NB4 (cell line): Measurements from ENCODE around the gene SLC66A2.
A peak's percentile ranks its signal among the peaks of the same experiment; 100 is the strongest.

Experiments used
- DNase-seq: peaks from one replicate; pipeline ENCODE4 v3.0.0; 2010; ENCODE audit warnings: low read depth
- H3K4me3 ChIP-seq: one replicate; pipeline ENCODE4 v1.5.1; 2011; ENCODE audit warnings: mild to moderate bottlenecking, low read depth, low read length, moderate library complexity
- MYC ChIP-seq: IDR thresholded peaks from 2 replicates; pipeline ENCODE4 v1.6.1; 2011; ENCODE audit warnings: low read depth, low read length
- POLR2A ChIP-seq: IDR thresholded peaks from 2 replicates; pipeline ENCODE4 v1.6.1; 2011; ENCODE audit warnings: mild to moderate bottlenecking; ENCODE audit not compliant: insufficient read length; ENCODE audit errors: extremely low read depth
- TF ChIP-seq, protein P1 (sequence below): IDR thresholded peaks from one replicate; pipeline ENCODE4 v1.5.1; 2012; ENCODE audit warnings: low read depth, low read length
- TF ChIP-seq, protein P2 (sequence below): IDR thresholded peaks from 2 replicates; pipeline ENCODE4 v1.6.1; 2011; ENCODE audit warnings: low read depth, low read length

SLC66A2 gene

DNA sequence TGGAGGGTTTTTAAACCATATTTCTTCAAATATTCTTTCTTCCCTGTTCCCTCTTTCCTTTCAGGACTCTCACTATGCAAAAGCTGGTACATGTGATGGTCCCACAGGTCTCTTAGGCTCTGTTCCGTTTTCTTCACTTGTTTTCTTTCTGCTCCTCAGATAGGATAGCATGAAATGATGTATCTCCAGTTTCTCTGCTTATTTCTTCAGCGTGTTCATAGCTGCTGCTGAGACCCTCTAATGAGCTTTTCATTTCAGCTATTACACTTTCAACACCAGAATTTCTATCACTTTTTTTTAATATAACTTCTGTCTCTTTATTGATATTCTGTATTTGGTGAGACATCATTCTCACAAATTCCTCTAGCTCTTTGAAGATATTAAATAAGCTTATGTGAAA, 89.8 kb downstream of the SLC66A2 start:
- no peak overlapping the region for H3K4me3 ChIP-seq
- no peak for DNase-seq
- TF ChIP-seq MYC (no peak), POLR2A (no peak)
- TF ChIP-seq, protein P1, sequence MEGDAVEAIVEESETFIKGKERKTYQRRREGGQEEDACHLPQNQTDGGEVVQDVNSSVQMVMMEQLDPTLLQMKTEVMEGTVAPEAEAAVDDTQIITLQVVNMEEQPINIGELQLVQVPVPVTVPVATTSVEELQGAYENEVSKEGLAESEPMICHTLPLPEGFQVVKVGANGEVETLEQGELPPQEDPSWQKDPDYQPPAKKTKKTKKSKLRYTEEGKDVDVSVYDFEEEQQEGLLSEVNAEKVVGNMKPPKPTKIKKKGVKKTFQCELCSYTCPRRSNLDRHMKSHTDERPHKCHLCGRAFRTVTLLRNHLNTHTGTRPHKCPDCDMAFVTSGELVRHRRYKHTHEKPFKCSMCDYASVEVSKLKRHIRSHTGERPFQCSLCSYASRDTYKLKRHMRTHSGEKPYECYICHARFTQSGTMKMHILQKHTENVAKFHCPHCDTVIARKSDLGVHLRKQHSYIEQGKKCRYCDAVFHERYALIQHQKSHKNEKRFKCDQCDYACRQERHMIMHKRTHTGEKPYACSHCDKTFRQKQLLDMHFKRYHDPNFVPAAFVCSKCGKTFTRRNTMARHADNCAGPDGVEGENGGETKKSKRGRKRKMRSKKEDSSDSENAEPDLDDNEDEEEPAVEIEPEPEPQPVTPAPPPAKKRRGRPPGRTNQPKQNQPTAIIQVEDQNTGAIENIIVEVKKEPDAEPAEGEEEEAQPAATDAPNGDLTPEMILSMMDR, result no peak
- TF ChIP-seq, protein P2, sequence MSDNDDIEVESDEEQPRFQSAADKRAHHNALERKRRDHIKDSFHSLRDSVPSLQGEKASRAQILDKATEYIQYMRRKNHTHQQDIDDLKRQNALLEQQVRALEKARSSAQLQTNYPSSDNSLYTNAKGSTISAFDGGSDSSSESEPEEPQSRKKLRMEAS, result no peak

DNA sequence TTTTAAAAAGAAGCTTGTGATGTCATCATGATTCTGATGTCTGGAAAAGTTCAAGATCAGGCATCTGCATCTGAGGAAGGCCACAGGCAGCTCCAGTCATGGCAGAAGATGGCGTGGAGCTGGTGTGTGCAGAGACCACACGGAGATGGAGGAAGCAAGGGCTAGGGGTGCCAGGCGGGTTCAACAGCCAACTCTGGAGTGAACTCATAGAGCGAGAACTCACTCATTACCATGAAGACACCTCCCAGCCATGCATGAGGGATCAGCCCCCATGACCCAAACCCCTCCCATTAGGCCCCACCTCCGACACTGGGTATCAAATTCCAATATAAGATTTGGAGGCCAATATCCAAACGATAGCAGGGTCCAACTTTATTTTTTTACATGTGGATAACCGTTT, 92.1 kb downstream of the SLC66A2 start:
- no peak for TF ChIP-seq MYC
- TF ChIP-seq POLR2A, result no peak
- TF ChIP-seq, protein P1, result no peak
- TF ChIP-seq, protein P2, result no peak
- DNase-seq, result no peak
- H3K4me3 ChIP-seq, result no peak overlapping the region

DNA sequence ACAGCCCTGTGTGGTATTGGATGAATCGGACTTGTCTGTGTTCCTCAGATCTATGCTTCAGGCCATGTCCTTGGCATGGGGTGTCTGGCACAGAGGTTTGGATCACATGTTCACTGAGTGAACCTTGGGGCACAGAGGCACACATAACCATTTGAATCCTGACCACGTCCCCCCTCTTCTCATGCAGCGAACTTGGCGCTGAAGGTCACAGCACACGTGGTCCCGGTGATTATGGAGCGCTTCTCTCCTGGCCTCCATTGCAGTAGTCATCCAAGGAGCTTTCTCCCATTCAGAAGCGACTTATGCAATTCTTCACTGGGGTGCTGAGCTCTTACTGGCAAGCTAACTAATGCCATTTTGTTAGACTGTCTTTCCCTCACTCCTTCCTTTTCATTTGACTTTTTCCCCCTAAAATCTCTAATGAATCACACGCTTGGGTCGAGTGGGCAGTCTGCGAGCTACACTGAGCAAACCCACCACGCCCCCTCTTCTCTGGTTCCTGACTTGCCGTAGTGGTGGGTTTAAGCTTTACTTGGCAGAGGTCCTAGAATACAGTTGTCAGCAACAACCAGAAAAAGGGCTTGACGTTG, 94.3 kb downstream of the SLC66A2 start:
- TF ChIP-seq MYC, result no peak
- peak; percentile 44 for DNase-seq
- no peak overlapping the region for H3K4me3 ChIP-seq

DNA sequence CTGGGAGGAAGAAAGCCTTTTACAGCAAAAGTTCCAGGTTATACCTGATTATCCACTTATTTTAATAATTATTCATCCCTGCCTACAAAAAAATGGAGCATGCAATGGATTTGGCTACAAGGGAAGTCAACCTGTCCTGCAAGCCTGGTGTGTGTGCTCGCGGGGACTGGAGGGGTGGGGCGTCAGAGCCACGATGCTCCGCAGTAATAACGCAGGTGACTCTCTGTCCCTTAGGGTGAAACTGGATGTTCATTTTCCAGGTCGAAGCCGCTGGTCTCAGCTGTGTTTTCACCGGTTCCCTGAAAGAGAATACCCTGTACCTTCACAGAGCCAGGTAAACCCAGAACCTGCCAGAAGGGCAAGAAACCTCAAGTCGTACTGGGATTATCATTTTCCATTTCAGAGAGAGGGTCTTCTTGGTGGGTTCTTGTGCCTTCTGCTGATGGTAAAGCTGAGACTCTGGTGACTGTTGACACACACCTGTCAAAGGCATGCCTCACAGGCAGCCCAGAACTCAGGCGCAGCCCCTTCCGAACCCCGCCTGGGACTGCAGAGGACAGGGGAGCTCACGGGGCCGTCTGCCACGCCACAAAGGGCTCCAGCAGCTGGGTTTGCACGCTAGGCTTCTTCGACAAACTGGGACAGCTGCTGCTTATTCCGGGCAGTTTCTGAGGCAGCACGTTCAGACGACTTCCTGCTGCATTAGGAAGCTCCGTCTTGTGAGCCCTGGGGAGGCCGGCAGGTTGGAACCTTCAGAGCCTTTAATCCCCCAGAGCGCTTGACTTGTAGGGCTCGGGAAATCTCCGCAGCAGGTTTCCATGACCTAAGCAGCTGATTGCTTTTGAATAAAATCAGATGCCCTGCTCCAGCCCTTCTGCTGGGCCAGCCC, 95.1 kb downstream of the SLC66A2 start:
- no peak for TF ChIP-seq POLR2A
- TF ChIP-seq MYC, result no peak
- TF ChIP-seq, protein P2, result no peak
- DNase-seq, result peak; percentile 65

DNA sequence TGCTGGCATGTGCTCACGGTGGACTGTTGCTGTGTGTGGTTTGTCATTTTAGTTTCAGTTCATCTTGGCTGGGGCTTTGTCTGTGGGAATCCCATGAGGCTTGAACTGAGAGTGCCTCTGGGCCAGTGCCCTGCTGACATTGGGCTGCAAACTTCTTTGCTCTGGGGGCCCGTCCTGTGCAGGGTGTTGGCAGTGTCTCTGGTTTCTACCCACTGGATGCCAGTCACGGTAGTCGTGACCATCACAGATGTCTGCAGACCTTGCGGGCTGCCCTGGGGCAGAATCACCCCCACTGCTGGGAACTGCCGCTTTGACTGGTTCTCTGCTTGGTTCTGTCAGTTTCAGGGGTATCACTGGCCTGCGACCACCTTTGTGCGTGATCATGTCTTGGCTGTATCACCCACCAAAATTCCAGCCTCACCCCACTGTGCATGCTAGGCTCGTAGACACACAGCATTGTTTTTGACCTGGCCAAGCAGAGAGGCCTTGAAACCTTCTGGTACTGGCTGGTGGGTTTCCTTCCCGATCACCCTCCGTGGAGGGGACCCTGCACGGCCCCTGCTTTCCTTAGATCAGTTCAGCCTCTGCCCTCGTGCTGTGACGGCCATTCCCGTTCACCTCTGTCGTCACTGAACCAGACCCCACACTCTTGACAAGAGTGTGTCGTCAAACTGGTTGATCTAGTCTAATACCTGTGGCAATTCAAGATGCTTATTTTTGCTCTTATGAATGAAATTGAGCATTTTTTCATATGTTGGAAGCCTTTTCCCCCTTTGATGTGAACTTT, 96.1 kb downstream of the SLC66A2 start:
- TF ChIP-seq MYC (no peak), POLR2A (no peak)
- TF ChIP-seq, protein P1, result no peak
- TF ChIP-seq, protein P2, result no peak
- H3K4me3 ChIP-seq, result no peak overlapping the region
- DNase-seq, result peak; percentile 49

More for the DNA sequence above, 95.1 kb downstream of the SLC66A2 start:
- no peak overlapping the region for H3K4me3 ChIP-seq

DNA sequence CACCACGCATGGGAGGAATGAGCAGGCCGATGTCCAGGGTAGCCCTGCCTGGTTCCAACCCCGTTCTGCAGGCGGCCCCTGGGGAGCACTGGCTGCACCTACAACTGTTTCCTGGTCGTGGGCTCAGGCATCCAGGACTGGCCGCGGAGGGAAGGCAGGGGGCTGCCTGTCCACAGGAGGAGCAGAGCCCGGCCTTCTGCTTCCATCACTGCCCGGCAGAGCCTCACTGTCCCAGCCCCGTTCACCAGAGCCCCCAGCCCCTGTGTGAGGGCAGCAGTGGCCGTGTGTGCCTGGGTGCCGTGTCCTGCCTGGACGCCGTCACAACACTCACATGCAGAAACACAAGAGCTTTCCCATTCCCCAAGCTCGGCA, 97.5 kb downstream of the SLC66A2 start:
- TF ChIP-seq, protein P2, result no peak
- no peak for TF ChIP-seq POLR2A
- TF ChIP-seq, protein P1, result no peak
- TF ChIP-seq MYC, result no peak
- DNase-seq, result no peak

More for the DNA sequence above, 97.5 kb downstream of the SLC66A2 start:
- no peak overlapping the region for H3K4me3 ChIP-seq
